Loucy (cell line): ENCODE data around the gene TMA7B.

Experiments used
- H2AFZ ChIP-seq: fragments of 200-600 bp; sonication (generic); 2 replicates; pipeline ENCODE4 v1.6.0; 2016; ENCODE audit warnings: antibody characterized with exemption, mild to moderate bottlenecking, low read length, moderate library complexity
- H3F3A ChIP-seq: fragments of 200-600 bp; 2 replicates; pipeline ENCODE4 v1.6.0; 2016; ENCODE audit warnings: antibody characterized with exemption, low read depth, mild to moderate bottlenecking
- H3K27me3 ChIP-seq: fragments of 200-600 bp; sonication (generic); 2 replicates; pipeline ENCODE4 v1.6.1; 2014; ENCODE audit warnings: low read length, mild to moderate bottlenecking; ENCODE audit not compliant: insufficient read depth, poor library complexity, severe bottlenecking
- H3K36me3 ChIP-seq: fragments of 200-600 bp; sonication (generic); 2 replicates; pipeline ENCODE4 v1.6.1; 2016; ENCODE audit warnings: low read length; ENCODE audit not compliant: insufficient read depth
- H3K4me1 ChIP-seq: fragments of 200-600 bp; sonication (generic); 2 replicates; pipeline ENCODE4 v1.5.1; 2014; ENCODE audit warnings: low read length, mild to moderate bottlenecking; ENCODE audit not compliant: insufficient read depth, poor library complexity, severe bottlenecking
- H3K4me2 ChIP-seq: fragments of 200-600 bp; sonication (generic); 2 replicates; pipeline ENCODE4 v1.6.0; 2014; ENCODE audit warnings: antibody characterized with exemption, low read length, low read depth, mild to moderate bottlenecking; ENCODE audit not compliant: poor library complexity, severe bottlenecking
- H3K4me3 ChIP-seq: fragments of 200-600 bp; sonication (generic); 2 replicates; pipeline ENCODE4 v1.5.1; 2014; ENCODE audit warnings: low read length, mild to moderate bottlenecking, mixed read lengths; ENCODE audit not compliant: poor library complexity, severe bottlenecking
- H3K79me2 ChIP-seq: fragments of 200-600 bp; sonication (generic); 2 replicates; pipeline ENCODE4 v1.6.1; 2014; ENCODE audit warnings: low read length; ENCODE audit not compliant: insufficient read depth
- H3K9ac ChIP-seq: fragments of 200-600 bp; sonication (generic); 2 replicates; pipeline ENCODE4 v1.6.0; 2014; ENCODE audit warnings: mild to moderate bottlenecking, low read depth, low read length, moderate library complexity; ENCODE audit not compliant: poor library complexity, severe bottlenecking
- H3K9me2 ChIP-seq: fragments of 200-600 bp; sonication (generic); replicated peaks from 2 replicates; pipeline ENCODE4 v1.6.1; 2016; ENCODE audit warnings: low read depth, low read length, mixed read lengths
- H3K9me3 ChIP-seq: fragments of 200-600 bp; sonication (generic); 2 replicates; pipeline ENCODE4 v1.6.1; 2014; ENCODE audit warnings: mild to moderate bottlenecking, antibody characterized with exemption, low read length, low read depth; ENCODE audit not compliant: insufficient read depth
- H4K20me1 ChIP-seq: fragments of 200-600 bp; sonication (generic); 2 replicates; pipeline ENCODE4 v1.6.0; 2014; ENCODE audit warnings: antibody characterized with exemption, low read length, mild to moderate bottlenecking; ENCODE audit not compliant: insufficient read depth, poor library complexity, severe bottlenecking
- EZH2phosphoT487 ChIP-seq: fragments of 200-600 bp; IDR thresholded peaks from 2 replicates; pipeline ENCODE4 v1.6.1; 2018; ENCODE audit warnings: antibody characterized with exemption, mild to moderate bottlenecking, moderate library complexity, borderline replicate concordance
- TF ChIP-seq, protein P1 (sequence below): fragments of 200-600 bp; sonication (generic); conservative IDR thresholded peaks from 2 replicates; pipeline ENCODE4 v1.5.1; 2014; ENCODE audit warnings: mild to moderate bottlenecking, antibody characterized with exemption, low read length

The TMA7B gene

DNA sequence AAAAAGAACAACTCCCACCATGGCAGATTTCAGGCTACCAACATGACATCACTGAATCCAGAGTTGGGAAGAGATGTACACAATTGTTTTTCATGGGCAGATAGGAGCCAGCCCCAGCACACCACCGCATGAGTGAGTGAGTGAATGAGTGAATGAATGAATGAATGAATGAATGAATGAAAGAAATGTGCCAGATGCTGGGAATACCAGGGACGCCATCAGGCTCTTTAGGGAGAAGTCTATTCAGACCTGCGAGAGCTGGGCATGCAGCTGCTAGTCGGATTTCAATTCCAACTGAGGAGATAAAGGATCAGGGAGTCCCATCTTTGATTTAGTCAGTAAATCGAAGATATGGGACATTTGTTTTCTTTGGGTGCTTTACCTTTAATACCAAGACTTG lies 19.3 kb downstream of the TMA7B start:
- Histone ChIP-seq H3K36me3 (peaks cover 11% of the 10 kb centered on the region; the same call in 1 of the 2 replicates), H3K9ac (no peak overlapping the region), H3F3A (no peaks in the 10 kb centered on the region), H2AFZ (no peak overlapping the region), H3K79me2 (no peaks in the 10 kb centered on the region), H4K20me1 (no peaks in the 10 kb centered on the region), H3K27me3 (no peaks in the 10 kb centered on the region), H3K9me3 (no peaks in the 10 kb centered on the region), H3K4me3 (no peak overlapping the region), H3K9me2 (no peaks in the 10 kb centered on the region), H3K4me2 (no peak overlapping the region), H3K4me1 (peaks cover 4% of the 10 kb centered on the region)
- TF ChIP-seq EZH2phosphoT487 = no peak
- TF ChIP-seq, protein P1, sequence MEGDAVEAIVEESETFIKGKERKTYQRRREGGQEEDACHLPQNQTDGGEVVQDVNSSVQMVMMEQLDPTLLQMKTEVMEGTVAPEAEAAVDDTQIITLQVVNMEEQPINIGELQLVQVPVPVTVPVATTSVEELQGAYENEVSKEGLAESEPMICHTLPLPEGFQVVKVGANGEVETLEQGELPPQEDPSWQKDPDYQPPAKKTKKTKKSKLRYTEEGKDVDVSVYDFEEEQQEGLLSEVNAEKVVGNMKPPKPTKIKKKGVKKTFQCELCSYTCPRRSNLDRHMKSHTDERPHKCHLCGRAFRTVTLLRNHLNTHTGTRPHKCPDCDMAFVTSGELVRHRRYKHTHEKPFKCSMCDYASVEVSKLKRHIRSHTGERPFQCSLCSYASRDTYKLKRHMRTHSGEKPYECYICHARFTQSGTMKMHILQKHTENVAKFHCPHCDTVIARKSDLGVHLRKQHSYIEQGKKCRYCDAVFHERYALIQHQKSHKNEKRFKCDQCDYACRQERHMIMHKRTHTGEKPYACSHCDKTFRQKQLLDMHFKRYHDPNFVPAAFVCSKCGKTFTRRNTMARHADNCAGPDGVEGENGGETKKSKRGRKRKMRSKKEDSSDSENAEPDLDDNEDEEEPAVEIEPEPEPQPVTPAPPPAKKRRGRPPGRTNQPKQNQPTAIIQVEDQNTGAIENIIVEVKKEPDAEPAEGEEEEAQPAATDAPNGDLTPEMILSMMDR = no peak

DNA sequence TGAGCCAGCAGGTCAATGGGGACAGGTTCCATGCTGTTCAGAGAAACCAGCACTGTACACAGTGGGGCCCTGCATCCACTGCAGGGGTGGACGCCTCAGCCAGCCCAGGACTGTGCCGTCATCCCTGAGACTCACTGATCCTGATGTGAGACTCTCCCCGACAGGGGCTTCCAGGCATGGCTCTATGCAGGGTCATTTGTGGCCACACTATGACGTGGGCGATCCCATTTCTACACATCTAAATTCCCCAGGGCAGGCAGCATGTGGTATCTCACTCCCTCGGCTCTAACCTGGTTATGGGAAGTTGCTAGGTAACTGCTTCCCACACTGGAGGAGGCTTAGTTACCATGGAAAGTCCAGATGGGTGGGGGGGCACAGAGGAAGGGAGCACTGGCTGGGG lies 20.4 kb downstream of the TMA7B start:
- peaks cover 13% of the 10 kb centered on the region for H3K4me1 ChIP-seq
- no peak overlapping the region for H3K9ac ChIP-seq
- TF ChIP-seq, protein P1 = no peak
- TF ChIP-seq EZH2phosphoT487 = no peak
- H3K27me3 ChIP-seq = no peaks in the 10 kb centered on the region
- H3K4me3 ChIP-seq = no peak overlapping the region
- peaks cover 11% of the 10 kb centered on the region; the same call in 1 of the 2 replicates for H3K36me3 ChIP-seq
- H3K9me3 ChIP-seq = no peaks in the 10 kb centered on the region
- H4K20me1 ChIP-seq = no peaks in the 10 kb centered on the region
- no peak overlapping the region for H3K4me2 ChIP-seq
- H3F3A ChIP-seq = no peaks in the 10 kb centered on the region
- H3K79me2 ChIP-seq = no peaks in the 10 kb centered on the region
- no peaks in the 10 kb centered on the region for H3K9me2 ChIP-seq
- H2AFZ ChIP-seq = no peak overlapping the region

DNA sequence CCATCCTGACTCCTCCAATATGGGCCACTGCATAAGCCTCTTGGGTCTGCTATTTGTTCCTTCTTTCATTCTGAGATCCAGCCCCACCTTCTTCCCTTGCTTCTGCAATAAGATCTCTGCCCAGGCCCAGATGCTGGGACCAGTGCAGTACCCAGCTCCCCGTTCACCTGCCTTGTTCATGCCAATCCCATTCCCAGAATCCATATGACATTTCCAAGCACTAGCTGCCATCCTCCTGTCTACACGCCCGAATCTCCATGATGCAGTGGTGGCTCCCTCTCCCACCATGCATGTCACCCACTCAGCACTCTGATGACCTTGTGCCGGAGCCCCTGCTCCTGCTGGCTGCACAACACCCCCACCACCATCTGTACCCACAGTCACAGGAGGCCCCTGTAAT lies 23.1 kb downstream of the TMA7B start:
- Histone ChIP-seq H3K36me3 (no peaks in the 10 kb centered on the region), H2AFZ (no peak overlapping the region), H3K79me2 (no peaks in the 10 kb centered on the region), H3K4me3 (no peak overlapping the region), H4K20me1 (no peaks in the 10 kb centered on the region), H3K4me2 (no peak overlapping the region), H3K9me2 (no peaks in the 10 kb centered on the region), H3K9me3 (no peaks in the 10 kb centered on the region), H3K27me3 (no peaks in the 10 kb centered on the region), H3K4me1 (peaks cover 18% of the 10 kb centered on the region), H3F3A (no peaks in the 10 kb centered on the region), H3K9ac (no peak overlapping the region)
- TF ChIP-seq EZH2phosphoT487 = no peak
- TF ChIP-seq, protein P1 = no peak
